Measurements from ENCODE around the gene CACNA2D4.

Gene CACNA2D4

GRCh38 chr12:1744932-1745331 lies 173.5 kb downstream of the CACNA2D4 start:
- DNase-seq = no peak
- Histone ChIP-seq H3K4me3 (ENCODE audit: insufficient read depth, low read depth, low read length, poor library complexity, severe bottlenecking) (no peak overlapping the region), H3K36me3 (ENCODE audit: control insufficient read depth, insufficient read depth, low read length) (peaks cover 7% of the 10 kb centered on the region), H3K27ac (ENCODE audit: insufficient read depth, low read length, poor library complexity, severe bottlenecking) (no peak overlapping the region), H3K4me1 (ENCODE audit: control insufficient read depth, insufficient read depth, low read length, poor library complexity, severe bottlenecking) (no peaks in the 10 kb centered on the region), H3K9me3 (ENCODE audit: control insufficient read depth, low read length) (no peaks in the 10 kb centered on the region), H3K27me3 (replicated peaks; ENCODE audit: control insufficient read depth, insufficient read depth, low read length, poor library complexity, severe bottlenecking) (no peaks in the 10 kb centered on the region)
